Uterus (tissue), 4 donors: ENCODE results near the gene PHLPP1. TPM values are rescaled to one million over a fixed set of nuclear protein-coding genes. Genes with fewer than 3 reads are reported as not detected.
A peak's percentile ranks its signal among the peaks of the same experiment; 100 is the strongest.

Source experiments
- DNase-seq, 2 donors: peaks; one replicate each; pipeline ENCODE4 v3.0.0-alpha.2; 2019 to 2020
- H3K27ac ChIP-seq, 2 donors: fragments of 200-600 bp; sonication (generic); 1 replicate in 1 of 2; 2 replicates in 1 of 2; pipeline ENCODE4 v1.5.1; 2016 to 2018
- H3K27me3 ChIP-seq, 2 donors: fragments of 200-600 bp; sonication (generic); one replicate each; pipeline ENCODE4 v1.5.1; 2018 to 2019; ENCODE audit warnings: control low read depth in 1 of 2
- H3K36me3 ChIP-seq, 2 donors: fragments of 200-600 bp; sonication (generic); one replicate each; pipeline ENCODE4 v1.5.1; 2019; ENCODE audit warnings: control low read depth in 1 of 2
- H3K4me1 ChIP-seq, 2 donors: fragments of 200-600 bp; sonication (generic); one replicate each; pipeline ENCODE4 v1.5.1; 2018 to 2019; ENCODE audit warnings: control low read depth in 1 of 2
- H3K4me3 ChIP-seq, 2 donors: fragments of 200-600 bp; sonication (generic); 1 replicate in 1 of 2; 2 replicates in 1 of 2; pipeline ENCODE4 v1.5.1; 2018 to 2019; ENCODE audit warnings: mild to moderate bottlenecking in 1 of 2
- H3K9me3 ChIP-seq, 2 donors: fragments of 200-600 bp; sonication (generic); one replicate each; pipeline ENCODE4 v1.5.1; 2019; ENCODE audit warnings: control low read depth in 1 of 2
- CTCF ChIP-seq, 4 experiments: fragments of 200-600 bp in 2 of 4; fragments of 450-650 bp in 2 of 4; sonication (generic) in 2 of 4; IDR thresholded peaks; one replicate each; pipeline ENCODE4 v1.5.1; 2016 to 2019; ENCODE audit warnings: antibody characterized with exemption in 4 of 4, mild to moderate bottlenecking in 2 of 4, moderate library complexity in 1 of 4
- POLR2A ChIP-seq, 2 donors: fragments of 450-650 bp; IDR thresholded peaks; one replicate each; pipeline ENCODE4 v1.6.1; 2016; ENCODE audit warnings: antibody characterized with exemption in 2 of 2, mild to moderate bottlenecking in 1 of 2, moderate library complexity in 1 of 2
- intact Hi-C: fragments of 100-400 bp; cut with DNase I; formaldehyde crosslinking; loops from one replicate; pipeline ENCODE4 v1.15.1; 2023; ENCODE audit warnings: low total_unique reads
- total RNA-seq, 4 donors: library from RNA; depleted of rRNA in 3 of 4; stranded (reverse); fragments of >200 nt in 3 of 4; gene quantifications; one replicate each; pipeline versions ENCODE4 v1.1.0 to v1.2.4, GENCODE V29; 2014 to 2023
- donor health status: DM: yes; HTN: yes; CAD: no.

The PHLPP1 gene
- total RNA-seq, 4 donors from 2014 or later, result 10.6 to 32.4 (median 14.1) TPM

- intact Hi-C loops, result no loop called here
- H3K27me3 ChIP-seq, result no peaks in the 10 kb centered on the region
- DNase-seq, result no peak
- no peaks in the 10 kb centered on the region for H3K36me3 ChIP-seq
- H3K4me3 ChIP-seq, result no peak overlapping the region
- no peak for TF ChIP-seq CTCF (IDR thresholded peaks at IDR 0.05)
- no peaks in the 10 kb centered on the region for H3K4me1 ChIP-seq
- no peak overlapping the region for H3K27ac ChIP-seq
- H3K9me3 ChIP-seq, result no peaks in the 10 kb centered on the region
Observed at GRCh38 chr18:63004466-63005089, 289.2 kb downstream of the PHLPP1 start.

- no peaks in the 10 kb centered on the region for H3K27me3 ChIP-seq
- H3K27ac ChIP-seq, result no peak overlapping the region
- TF ChIP-seq POLR2A (IDR thresholded peaks at IDR 0.05), result no peak
- no peak for TF ChIP-seq CTCF (IDR thresholded peaks at IDR 0.05)
- no peaks in the 10 kb centered on the region for H3K9me3 ChIP-seq
- DNase-seq, result no peak
- H3K4me1 ChIP-seq, result no peaks in the 10 kb centered on the region
- no peaks in the 10 kb centered on the region for H3K36me3 ChIP-seq
- intact Hi-C loops, result no loop called here
- no peak overlapping the region for H3K4me3 ChIP-seq
Observed at GRCh38 chr18:63005306-63005705, 290.0 kb downstream of the PHLPP1 start.

GRCh38 chr18:63007231-63007630, 291.9 kb downstream of the PHLPP1 start:
- intact Hi-C loops, result no loop called here
- H3K9me3 ChIP-seq, result no peaks in the 10 kb centered on the region
- H3K4me3 ChIP-seq, result no peak overlapping the region
- no peak for DNase-seq
- H3K4me1 ChIP-seq, result no peaks in the 10 kb centered on the region
- no peak overlapping the region for H3K27ac ChIP-seq
- no peaks in the 10 kb centered on the region for H3K36me3 ChIP-seq
- no peaks in the 10 kb centered on the region for H3K27me3 ChIP-seq
- TF ChIP-seq CTCF (IDR thresholded peaks at IDR 0.05) (no peak), POLR2A (IDR thresholded peaks at IDR 0.05) (no peak)

GRCh38 chr18:63016270-63016669, 300.9 kb downstream of the PHLPP1 start:
- TF ChIP-seq CTCF (IDR thresholded peaks at IDR 0.05), result peak; percentile 74 to 86 (median 81)
- no peak for TF ChIP-seq POLR2A (IDR thresholded peaks at IDR 0.05)
- DNase-seq, result peak; percentile 58 to 71
- Histone ChIP-seq H3K4me1 (no peaks in the 10 kb centered on the region), H3K36me3 (no peaks in the 10 kb centered on the region), H3K27me3 (no peaks in the 10 kb centered on the region), H3K4me3 (no peak overlapping the region), H3K27ac (no peak overlapping the region), H3K9me3 (no peaks in the 10 kb centered on the region)
- intact Hi-C loops, result no loop called here

- intact Hi-C loops, result no loop called here
- TF ChIP-seq CTCF (IDR thresholded peaks at IDR 0.05) (no peak), POLR2A (IDR thresholded peaks at IDR 0.05) (no peak)
Observed at GRCh38 chr18:63017076-63017475, 301.7 kb downstream of the PHLPP1 start.

More at GRCh38 chr18:63017076-63017475, 301.7 kb downstream of the PHLPP1 start:
- no peaks in the 10 kb centered on the region for H3K9me3 ChIP-seq
- no peaks in the 10 kb centered on the region for H3K27me3 ChIP-seq
- no peak for DNase-seq
- H3K4me1 ChIP-seq, result no peaks in the 10 kb centered on the region
- no peak overlapping the region for H3K27ac ChIP-seq
- no peaks in the 10 kb centered on the region for H3K36me3 ChIP-seq
- H3K4me3 ChIP-seq, result no peak overlapping the region
